22Rv1 (cell line): ENCODE measurements around the gene MBD2.

ENCODE experiments used
- H3K27ac ChIP-seq: fragments of 450-650 bp; 2 replicates; pipeline ENCODE4 v1.5.1; 2017
- ZFX ChIP-seq: fragments of 450-650 bp; IDR thresholded peaks from 2 replicates; pipeline ENCODE4 v1.6.1; 2017; ENCODE audit warnings: antibody characterized with exemption, borderline replicate concordance
- TF ChIP-seq, protein P1 (sequence below): fragments of 450-650 bp; IDR thresholded peaks from 2 replicates; pipeline ENCODE4 v1.5.1; 2017; ENCODE audit warnings: mild to moderate bottlenecking

The MBD2 gene, protein sequence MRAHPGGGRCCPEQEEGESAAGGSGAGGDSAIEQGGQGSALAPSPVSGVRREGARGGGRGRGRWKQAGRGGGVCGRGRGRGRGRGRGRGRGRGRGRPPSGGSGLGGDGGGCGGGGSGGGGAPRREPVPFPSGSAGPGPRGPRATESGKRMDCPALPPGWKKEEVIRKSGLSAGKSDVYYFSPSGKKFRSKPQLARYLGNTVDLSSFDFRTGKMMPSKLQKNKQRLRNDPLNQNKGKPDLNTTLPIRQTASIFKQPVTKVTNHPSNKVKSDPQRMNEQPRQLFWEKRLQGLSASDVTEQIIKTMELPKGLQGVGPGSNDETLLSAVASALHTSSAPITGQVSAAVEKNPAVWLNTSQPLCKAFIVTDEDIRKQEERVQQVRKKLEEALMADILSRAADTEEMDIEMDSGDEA

DNA sequence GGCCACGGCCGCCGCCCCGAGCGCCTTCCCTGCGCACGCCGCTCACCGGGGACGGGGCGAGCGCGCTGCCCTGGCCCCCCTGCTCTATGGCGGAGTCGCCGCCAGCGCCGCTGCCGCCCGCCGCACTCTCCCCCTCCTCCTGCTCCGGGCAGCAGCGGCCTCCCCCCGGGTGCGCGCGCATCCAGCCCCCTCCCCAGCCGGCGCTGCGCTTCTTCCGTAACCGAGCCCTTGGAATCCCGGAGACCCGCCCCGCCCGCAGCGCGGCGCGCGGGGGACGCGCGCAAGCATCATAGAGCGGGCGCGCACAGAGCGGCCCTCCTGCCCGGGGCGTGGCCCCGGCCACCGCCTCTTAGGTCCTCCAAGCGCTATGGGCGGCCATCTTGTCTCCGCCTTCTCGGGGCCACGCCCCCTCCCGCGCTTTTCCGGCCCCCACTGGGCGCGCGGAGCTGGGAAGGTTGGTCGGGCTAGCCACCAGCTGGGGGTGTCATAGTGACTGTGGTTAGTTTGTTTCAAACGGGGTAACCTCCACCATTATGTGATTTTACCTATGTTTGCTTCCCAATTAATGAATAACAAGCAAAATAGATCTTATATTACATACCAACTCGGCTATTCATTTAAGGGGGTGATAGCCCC lies at the start of gene MBD2:
MBD2 (minus strand) TSS at position 291 of the 636 bp plus-strand sequence; CDS start at position 181, 110 bp downstream.
- TF ChIP-seq ZFX, result no peak
- TF ChIP-seq, protein P1, sequence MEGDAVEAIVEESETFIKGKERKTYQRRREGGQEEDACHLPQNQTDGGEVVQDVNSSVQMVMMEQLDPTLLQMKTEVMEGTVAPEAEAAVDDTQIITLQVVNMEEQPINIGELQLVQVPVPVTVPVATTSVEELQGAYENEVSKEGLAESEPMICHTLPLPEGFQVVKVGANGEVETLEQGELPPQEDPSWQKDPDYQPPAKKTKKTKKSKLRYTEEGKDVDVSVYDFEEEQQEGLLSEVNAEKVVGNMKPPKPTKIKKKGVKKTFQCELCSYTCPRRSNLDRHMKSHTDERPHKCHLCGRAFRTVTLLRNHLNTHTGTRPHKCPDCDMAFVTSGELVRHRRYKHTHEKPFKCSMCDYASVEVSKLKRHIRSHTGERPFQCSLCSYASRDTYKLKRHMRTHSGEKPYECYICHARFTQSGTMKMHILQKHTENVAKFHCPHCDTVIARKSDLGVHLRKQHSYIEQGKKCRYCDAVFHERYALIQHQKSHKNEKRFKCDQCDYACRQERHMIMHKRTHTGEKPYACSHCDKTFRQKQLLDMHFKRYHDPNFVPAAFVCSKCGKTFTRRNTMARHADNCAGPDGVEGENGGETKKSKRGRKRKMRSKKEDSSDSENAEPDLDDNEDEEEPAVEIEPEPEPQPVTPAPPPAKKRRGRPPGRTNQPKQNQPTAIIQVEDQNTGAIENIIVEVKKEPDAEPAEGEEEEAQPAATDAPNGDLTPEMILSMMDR, result peak; percentile 22
- peak within 1 kb of the TSS; percentile 76 for H3K27ac ChIP-seq

DNA sequence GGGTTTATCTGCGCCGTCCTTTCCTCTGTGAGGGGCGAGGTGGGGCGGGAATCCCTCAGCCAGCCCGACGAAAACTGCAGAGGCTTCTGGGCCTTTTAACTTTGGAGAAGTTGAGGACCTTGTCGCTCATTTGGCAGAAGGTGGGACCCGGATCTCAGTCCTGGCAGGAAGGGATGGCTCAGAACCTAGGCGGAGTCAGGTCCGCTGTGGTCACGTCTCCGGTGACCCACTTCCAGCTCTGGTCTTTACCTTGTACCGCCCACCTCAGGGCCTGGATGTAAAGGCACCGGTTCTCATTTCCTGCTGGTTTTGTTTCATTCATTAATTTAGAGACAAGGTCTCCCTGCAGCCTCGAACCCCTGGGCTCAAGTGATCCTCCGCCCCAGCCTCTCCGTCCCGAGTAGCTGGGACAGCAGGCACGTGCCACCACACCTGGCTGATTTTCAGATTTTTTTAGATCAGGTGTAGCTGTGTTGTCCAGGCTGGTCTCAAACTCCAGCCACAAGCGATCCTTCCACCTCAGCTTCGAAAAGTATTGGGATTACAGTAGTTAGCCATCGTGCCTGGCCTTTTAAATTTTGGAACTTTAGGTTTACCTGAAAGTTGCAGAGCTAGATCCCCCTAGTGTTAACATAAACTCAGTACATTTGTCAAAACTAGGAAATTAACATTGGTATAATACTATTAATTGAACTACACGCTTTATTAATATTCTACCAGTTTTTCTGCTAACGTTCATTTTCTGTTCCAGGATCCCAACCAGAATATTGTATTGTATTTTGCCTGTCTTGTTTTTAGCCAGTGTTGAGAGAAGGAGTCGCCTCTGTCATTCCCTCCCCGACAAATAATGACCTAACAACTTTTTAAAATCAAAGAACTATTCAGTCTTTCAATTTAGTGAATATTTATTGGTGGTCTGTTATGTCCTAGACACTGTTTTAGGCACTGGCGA lies 45.7 kb upstream of the MBD2 start:
- TF ChIP-seq ZFX, result no peak
- TF ChIP-seq, protein P1, result peak; percentile 68
- peak overlapping the region; percentile 96 for H3K27ac ChIP-seq

DNA sequence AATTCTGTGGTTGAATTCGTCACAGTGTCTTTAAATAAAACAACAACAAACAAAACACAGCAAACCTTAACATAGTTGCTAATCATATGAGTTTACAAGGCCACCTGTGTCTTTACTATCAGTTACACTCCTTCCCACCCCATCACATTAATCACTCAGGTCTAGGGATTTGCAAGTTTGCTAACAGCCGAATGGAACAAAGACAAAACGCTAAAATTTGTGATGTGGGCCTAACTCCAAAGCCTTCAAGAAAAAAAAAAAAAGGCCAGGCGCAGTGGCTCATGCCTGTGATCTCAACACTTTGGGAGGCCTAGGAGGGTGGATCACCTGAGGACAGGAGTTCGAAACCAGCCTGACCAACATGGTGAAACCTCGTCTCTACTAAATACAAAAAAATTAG lies 44.3 kb upstream of the MBD2 start:
- H3K27ac ChIP-seq, result peak overlapping the region; percentile 96

DNA sequence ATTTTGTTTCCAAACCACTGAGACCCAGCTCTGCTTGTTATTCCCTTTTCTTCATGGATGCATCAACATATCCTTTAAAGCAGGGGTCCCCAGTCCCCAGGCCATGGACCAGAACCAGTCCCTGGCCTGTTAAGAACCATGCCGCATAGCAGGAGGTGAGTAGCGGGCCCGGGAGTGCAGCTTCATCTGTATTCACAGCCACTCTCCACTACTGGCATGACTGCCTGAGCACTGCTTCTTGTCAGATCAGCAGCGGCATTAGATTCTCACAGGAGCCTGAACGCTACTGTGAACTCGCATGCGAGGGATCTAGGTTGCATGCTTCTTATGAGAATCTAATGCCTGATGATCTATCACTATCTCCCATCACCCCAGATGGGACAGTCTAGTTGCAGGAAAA lies 43.2 kb upstream of the MBD2 start:
- no peak for TF ChIP-seq ZFX
- TF ChIP-seq, protein P1, result no peak
- no peak overlapping the region for H3K27ac ChIP-seq

More for the DNA sequence above, 44.3 kb upstream of the MBD2 start:
- TF ChIP-seq ZFX, result no peak
- TF ChIP-seq, protein P1, result no peak

DNA sequence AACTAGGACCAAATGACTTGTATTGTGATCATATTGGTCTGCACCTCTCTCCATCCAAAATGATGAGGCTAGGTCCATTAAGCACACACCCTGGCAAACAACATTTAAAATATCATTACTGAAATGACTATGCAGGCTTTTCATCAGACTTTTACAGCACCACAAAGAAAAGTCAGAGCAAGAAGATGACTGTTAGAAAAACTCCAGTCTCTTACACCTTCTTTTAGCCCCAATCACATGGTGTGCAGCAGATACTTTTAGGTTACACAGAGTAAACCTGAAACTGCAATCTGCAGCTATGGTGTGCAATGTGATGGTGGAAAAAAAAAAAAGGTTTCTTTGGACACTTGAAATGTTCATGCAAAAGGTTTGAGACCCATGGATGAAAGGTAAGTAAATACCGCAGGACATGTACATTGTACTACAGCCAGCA lies 39.5 kb upstream of the MBD2 start:
- TF ChIP-seq, protein P1, result no peak
- no peak for TF ChIP-seq ZFX
- no peak overlapping the region for H3K27ac ChIP-seq

DNA sequence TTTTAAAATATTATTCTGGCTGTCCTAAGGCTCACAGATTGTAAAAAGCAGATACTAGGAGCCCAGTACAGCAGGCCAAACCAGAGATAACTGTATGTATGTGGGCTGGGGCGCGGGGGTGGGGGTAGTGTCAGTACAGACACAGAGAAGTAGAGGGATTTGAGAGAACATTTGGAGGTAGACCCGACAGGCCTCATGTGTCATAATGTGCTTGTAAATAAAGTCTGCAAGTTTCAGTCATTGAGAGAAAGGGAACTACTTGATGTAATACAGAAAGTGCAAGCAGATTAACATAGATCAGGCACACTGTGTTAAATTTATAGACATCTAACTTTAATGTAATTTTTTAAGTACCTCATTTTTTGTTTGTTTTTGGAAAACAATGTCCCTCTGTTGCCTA lies 37.4 kb upstream of the MBD2 start:
- no peak for TF ChIP-seq ZFX
- TF ChIP-seq, protein P1, result no peak
- H3K27ac ChIP-seq, result no peak overlapping the region
